ENCODE data around the gene EHD1. TPM values are rescaled to one million over a fixed set of nuclear protein-coding genes. Genes with fewer than 3 reads are reported as not detected.

EHD1 gene
- total RNA-seq, 1 experiment from 2014 or later: 92.8 TPM

- Mint-ChIP-seq H3K4me3 (ENCODE audit: low read depth, unreplicated experiment) (peak overlapping the region; percentile 52), H3K9me3 (ENCODE audit: low read depth, unreplicated experiment) (no peaks in the 10 kb centered on the region), H3K4me1 (ENCODE audit: low read depth, unreplicated experiment) (peaks cover 53% of the 10 kb centered on the region), H3K27me3 (ENCODE audit: unreplicated experiment) (no peaks in the 10 kb centered on the region), H3K36me3 (ENCODE audit: insufficient read depth, unreplicated experiment) (peaks cover 72% of the 10 kb centered on the region), H3K27ac (ENCODE audit: unreplicated experiment) (peak overlapping the region; percentile 84)
- TSS peak; percentile 57 for BruUV-seq (replicated peaks)
- TF ChIP-seq CTCF (IDR thresholded peaks at IDR 0.05; ENCODE audit: unreplicated experiment): no peak
- intact Hi-C loops (cut with micrococcal nuclease; ENCODE audit: unreplicated experiment): loop anchor here (2.0 kb wide), 1 partner anchor 40 kb away; no protein-coding TSS in a partner anchor
- DNase-seq: peak; percentile 97
- CTCF ChIA-PET: interaction anchor here (0.6 to 3.1 kb wide), 7 partner anchors 10 to 257 kb away, joined by 3 to 20 read pairs (median 5); partner anchors contain the start of genes CDC42BPG, EHD1 and TM7SF2
These were observed 23.6 kb downstream of the EHD1 start for GRCh38 chr11:64854534-64855502.

- intact Hi-C loops (cut with micrococcal nuclease; ENCODE audit: unreplicated experiment): loop anchor here (2.0 kb wide), 1 partner anchor 41 kb away; no protein-coding TSS in a partner anchor
- H3K4me1 Mint-ChIP-seq (ENCODE audit: low read depth, unreplicated experiment): peaks cover 58% of the 10 kb centered on the region
- TF ChIP-seq CTCF (IDR thresholded peaks at IDR 0.05; ENCODE audit: unreplicated experiment): no peak
- H3K9me3 Mint-ChIP-seq (ENCODE audit: low read depth, unreplicated experiment): no peaks in the 10 kb centered on the region
- BruUV-seq (replicated peaks): no TSS peak
- DNase-seq: no peak
- H3K36me3 Mint-ChIP-seq (ENCODE audit: insufficient read depth, unreplicated experiment): peaks cover 65% of the 10 kb centered on the region
- peak overlapping the region; percentile 84 for H3K27ac Mint-ChIP-seq (ENCODE audit: unreplicated experiment)
- peak overlapping the region; percentile 52 for H3K4me3 Mint-ChIP-seq (ENCODE audit: low read depth, unreplicated experiment)
- no peaks in the 10 kb centered on the region for H3K27me3 Mint-ChIP-seq (ENCODE audit: unreplicated experiment)
- CTCF ChIA-PET: interaction anchor here (1.3 to 3.1 kb wide), 3 partner anchors 11 to 35 kb away, joined by 3 to 20 read pairs (median 15); no protein-coding TSS in a partner anchor
These were observed 24.3 kb downstream of the EHD1 start for GRCh38 chr11:64854157-64854533.

GRCh38 chr11:64853709-64854108, 24.7 kb downstream of the EHD1 start:
- intact Hi-C loops (cut with micrococcal nuclease; ENCODE audit: unreplicated experiment): loop anchor here (2.0 kb wide), 1 partner anchor 41 kb away; no protein-coding TSS in a partner anchor
- no peak for TF ChIP-seq CTCF (IDR thresholded peaks at IDR 0.05; ENCODE audit: unreplicated experiment)
- H3K27ac Mint-ChIP-seq (ENCODE audit: unreplicated experiment): no peak overlapping the region

GRCh38 chr11:64852804-64853509, 25.5 kb downstream of the EHD1 start:
- DNase-seq: no peak
- no peak for TF ChIP-seq CTCF (IDR thresholded peaks at IDR 0.05; ENCODE audit: unreplicated experiment)
- CTCF ChIA-PET: interaction anchor here (0.7 to 3.1 kb wide), 3 partner anchors 9 to 36 kb away, joined by 3 to 20 read pairs (median 3); no protein-coding TSS in a partner anchor
- no TSS peak for BruUV-seq (replicated peaks)
- peaks cover 68% of the 10 kb centered on the region for H3K36me3 Mint-ChIP-seq (ENCODE audit: insufficient read depth, unreplicated experiment)
- intact Hi-C loops (cut with micrococcal nuclease; ENCODE audit: unreplicated experiment): no loop called here
- H3K9me3 Mint-ChIP-seq (ENCODE audit: low read depth, unreplicated experiment): no peaks in the 10 kb centered on the region
- H3K4me1 Mint-ChIP-seq (ENCODE audit: low read depth, unreplicated experiment): peaks cover 70% of the 10 kb centered on the region
- H3K27me3 Mint-ChIP-seq (ENCODE audit: unreplicated experiment): no peaks in the 10 kb centered on the region
- peak overlapping the region; percentile 79 for H3K27ac Mint-ChIP-seq (ENCODE audit: unreplicated experiment)
- H3K4me3 Mint-ChIP-seq (ENCODE audit: low read depth, unreplicated experiment): peak overlapping the region; percentile 45

More at GRCh38 chr11:64853709-64854108, 24.7 kb downstream of the EHD1 start:
- Mint-ChIP-seq H3K27me3 (ENCODE audit: unreplicated experiment) (no peaks in the 10 kb centered on the region), H3K36me3 (ENCODE audit: insufficient read depth, unreplicated experiment) (peaks cover 62% of the 10 kb centered on the region), H3K9me3 (ENCODE audit: low read depth, unreplicated experiment) (no peaks in the 10 kb centered on the region), H3K4me3 (ENCODE audit: low read depth, unreplicated experiment) (no peak overlapping the region), H3K4me1 (ENCODE audit: low read depth, unreplicated experiment) (peaks cover 62% of the 10 kb centered on the region)
- DNase-seq: no peak
- CTCF ChIA-PET: interaction anchor here (0.7 to 3.1 kb wide), 3 partner anchors 10 to 35 kb away, joined by 3 to 20 read pairs (median 3); no protein-coding TSS in a partner anchor
- BruUV-seq (replicated peaks): no TSS peak
